GM12878 (cell line): Measurements from ENCODE around the gene DDC. TPM values are rescaled to one million over a fixed set of nuclear protein-coding genes. Genes with fewer than 3 reads are reported as not detected.
"Not testable (repeated sequence)": the region's sequence is repeated elsewhere in the genome, so short reads cannot be mapped to it uniquely, and the experiment has no call there.

Source experiments
- ATAC-seq: fragments of 200-7000 bp; cut with Tn5 transposase; 3 replicates; pipeline ENCODE4 v1.9.1; 2020; ENCODE audit warnings: mild to moderate bottlenecking, moderate library complexity
- BruUV-seq: library from RNA; stranded (reverse); fragments of 400-500 nt; replicated peaks from 2 replicates; lab custom pipeline; 2021; lab: Mats Ljungman, UMichigan
- CTCF ChIA-PET: fragments of 300-600 bp; sonication (Branson Sonifier 250); formaldehyde crosslinking; extraction: SDS; loops from one replicate; lab custom pipeline; 2021; ENCODE audit warnings: inconsistent platforms; lab: Yijun Ruan, JAX
- POLR2A ChIA-PET: fragments of 350-600 bp; formaldehyde crosslinking; extraction: SDS; loops from one replicate; lab custom pipeline; 2021; ENCODE audit warnings: inconsistent platforms; lab: Charles Lee
- RAD21 ChIA-PET: fragments of 300-600 bp; sonication (Branson Sonifier 250); formaldehyde crosslinking; loops from one replicate; lab custom pipeline; 2023; ENCODE audit warnings: antibody characterized with exemption; ENCODE audit not compliant: unreplicated experiment; lab: Charles Lee
- SMC1A ChIA-PET: fragments of 300-600 bp; sonication (Branson Sonifier 250); formaldehyde crosslinking; loops from one replicate; lab custom pipeline; 2023; ENCODE audit not compliant: unreplicated experiment, uncharacterized antibody; lab: Charles Lee
- DNase-seq: peaks from one replicate; pipeline ENCODE4 v3.0.0-alpha.2; 2011; ENCODE audit warnings: low read depth, low spot score
- FAIRE-seq: peaks from 3 replicates; lab custom pipeline; 2011; peaks lifted over from hg19 to GRCh38; lab: Jason Lieb, UNC
- H2AFZ ChIP-seq: 2 replicates; pipeline ENCODE4 v1.6.0; 2011; ENCODE audit warnings: low read depth, low read length, control low read depth; ENCODE audit not compliant: control insufficient read depth
- H3K27ac ChIP-seq: 2 replicates; pipeline ENCODE4 v1.5.1; 2011; ENCODE audit warnings: control low read depth; ENCODE audit not compliant: control insufficient read depth, insufficient read depth
- H3K27me3 ChIP-seq, 2 experiments: replicated peaks in 1 of 2; 2 replicates each; pipeline versions ENCODE4 v1.6.0 to v1.6.1; 2011; ENCODE audit warnings: low read length in 1 of 2; ENCODE audit not compliant: control insufficient read depth in 2 of 2, insufficient read depth in 2 of 2
- H3K36me3 ChIP-seq, 2 experiments: 2 replicates each; pipeline ENCODE4 v1.5.1; 2011; ENCODE audit warnings: low read length in 1 of 2; ENCODE audit not compliant: control insufficient read depth in 2 of 2, insufficient read depth in 2 of 2
- H3K4me1 ChIP-seq: 2 replicates; pipeline ENCODE4 v1.6.1; 2011; ENCODE audit warnings: mild to moderate bottlenecking, low read length, moderate library complexity, mixed read lengths; ENCODE audit not compliant: control insufficient read depth, insufficient read depth
- H3K4me2 ChIP-seq: 2 replicates; pipeline ENCODE4 v1.6.0; 2011; ENCODE audit warnings: control low read depth; ENCODE audit not compliant: control insufficient read depth, insufficient read depth
- H3K4me3 ChIP-seq: fragments of 200-600 bp; sonication (generic); 2 replicates; pipeline ENCODE4 v1.5.1; 2016
- H3K79me2 ChIP-seq: 2 replicates; pipeline ENCODE4 v1.6.0; 2011; ENCODE audit warnings: low read length; ENCODE audit not compliant: control insufficient read depth, insufficient read depth
- H3K9ac ChIP-seq: 2 replicates; pipeline ENCODE4 v1.8.0; 2011; ENCODE audit warnings: low read length, control low read depth, mixed read lengths; ENCODE audit not compliant: control insufficient read depth, insufficient read depth
- H3K9me3 ChIP-seq: replicated peaks from 3 replicates; pipeline ENCODE4 v1.5.1; 2011; ENCODE audit warnings: mild to moderate bottlenecking, low read length; ENCODE audit not compliant: control insufficient read depth, insufficient read depth
- H4K20me1 ChIP-seq: 2 replicates; pipeline ENCODE4 v1.6.0; 2011; ENCODE audit not compliant: control insufficient read depth, insufficient read depth
- CBX5 ChIP-seq: sonication (generic); IDR thresholded peaks from 2 replicates; pipeline ENCODE4 v1.6.1; 2016; ENCODE audit warnings: low read depth, moderate library complexity, mild to moderate bottlenecking, inconsistent platforms
- CEBPB ChIP-seq, 2 experiments: fragments of 150-350 bp in 1 of 2; IDR thresholded peaks; 2 replicates each; pipeline ENCODE4 v1.6.1; 2012 to 2014; ENCODE audit warnings: low read depth in 2 of 2, low read length in 2 of 2, borderline replicate concordance in 1 of 2, inconsistent platforms in 1 of 2
- CHD2 ChIP-seq: IDR thresholded peaks from 2 replicates; pipeline ENCODE4 v1.6.1; 2011; ENCODE audit warnings: low read depth, low read length, improper control_type of control experiment, borderline replicate concordance
- FOXK2 ChIP-seq: fragments of 450-650 bp; IDR thresholded peaks from 2 replicates; pipeline ENCODE4 v1.6.1; 2017; ENCODE audit warnings: mild to moderate bottlenecking, moderate library complexity
- NR2F1 ChIP-seq: fragments of 450-650 bp; conservative IDR thresholded peaks from 2 replicates; pipeline ENCODE4 v1.6.1; 2017; ENCODE audit warnings: mild to moderate bottlenecking
- POU2F2 ChIP-seq: IDR thresholded peaks from 3 replicates; pipeline ENCODE4 v1.6.1; 2011; ENCODE audit warnings: low read depth, mild to moderate bottlenecking, low read length, borderline replicate concordance
- STAT3 ChIP-seq: IDR thresholded peaks from 2 replicates; pipeline ENCODE4 v1.6.1; 2011; ENCODE audit warnings: low read depth, low read length, improper control_type of control experiment
- WGBS: methylation state at CpG from one replicate; pipeline ENCODE4 v1.1.6; 2016; ENCODE audit warnings: low lambda C conversion rate; ENCODE audit not compliant: insufficient replicate concordance, insufficient coverage; ENCODE audit errors: missing lambda C conversion rate; 5-methylcytosine and 5-hydroxymethylcytosine counted together
- in situ Hi-C: fragments of 300-500 bp; cut with MboI; formaldehyde crosslinking; loops from 9 replicates; pipeline ENCODE4 v1.14.3; 2018; ENCODE audit warnings: mixed read lengths
- intact Hi-C: fragments of 100-400 bp; cut with micrococcal nuclease; formaldehyde crosslinking; loops from one replicate; pipeline ENCODE4 v1.14.2; 2022; ENCODE audit not compliant: unreplicated experiment
- polyA plus RNA-seq, 11 experiments: library from polyadenylated mRNA; depleted of rRNA in 4 of 11; unstranded in 6 of 11; stranded (reverse) in 5 of 11; fragments of >200 nt; fragmentation: Nextera tagmentation in 4 of 11; fragmentation: Illumina TruSeq in 1 of 11; extraction: Ambion mirVana in 4 of 11; extraction: Trizol in 1 of 11; gene quantifications; 1 replicate in 1 of 11; 2 replicates in 10 of 11; pipeline versions ENCODE4 v1.2.1 to v1.2.3, GENCODE V29; 2011 to 2016; ENCODE audit warnings: inconsistent platforms in 2 of 11, missing spikeins in 2 of 11, low read depth in 1 of 11
- total RNA-seq, 4 experiments: library from RNA; depleted of rRNA in 3 of 4; stranded (reverse); fragments of >200 nt in 3 of 4; fragmentation: Illumina TruSeq in 1 of 4; extraction: Trizol in 1 of 4; gene quantifications; 2 replicates each; pipeline versions ENCODE4 v1.2.1 to v1.2.3, GENCODE V29; 2013 to 2021

The DDC gene
- total and polyA plus RNA-seq, 10 of the 15 experiments (the other 5 are each of a cell fraction or from before 2014, with no cell fraction given) = not detected

DNA sequence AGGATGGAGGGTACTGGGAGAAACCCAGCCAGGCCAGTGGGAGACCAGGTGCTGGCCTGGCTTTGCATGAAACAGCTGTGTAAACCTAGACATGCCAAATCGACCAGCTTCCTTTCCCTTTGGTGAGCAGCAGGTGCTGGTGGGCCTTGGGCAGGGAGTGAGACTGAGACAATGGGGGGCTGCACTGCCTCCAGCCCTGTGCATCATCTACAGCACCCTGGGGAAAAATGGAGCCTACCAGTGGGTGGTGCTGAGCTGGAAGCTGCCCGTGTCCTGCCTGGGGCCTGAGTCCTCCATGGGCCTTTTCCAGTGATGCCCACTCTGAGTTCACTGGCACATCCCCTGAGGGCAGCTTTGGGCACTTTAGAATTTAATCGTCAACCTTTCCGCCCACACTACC is 19.2 kb upstream of the DDC start:
- in situ Hi-C loops (no loop called here), intact Hi-C loops (no loop called here)
- Histone ChIP-seq H3K36me3 (no peaks in the 10 kb centered on the region), H3K9ac (no peak overlapping the region), H3K27me3 (no peaks in the 10 kb centered on the region; a peak in 1 of 4 replicates), H3K27ac (no peak overlapping the region), H3K4me1 (no peaks in the 10 kb centered on the region), H3K9me3 (peaks cover 2% of the 10 kb centered on the region; the same call in 1 of the 3 replicates), H4K20me1 (no peaks in the 10 kb centered on the region), H2AFZ (no peak overlapping the region), H3K4me3 (no peak overlapping the region), H3K4me2 (no peak overlapping the region), H3K79me2 (no peaks in the 10 kb centered on the region)
- no peak for DNase-seq
- no peak for FAIRE-seq
- 20% methylated on average over 4 of the region's 4 CpGs for WGBS
- ATAC-seq = no peak
- TF ChIP-seq FOXK2 (no peak), CBX5 (no peak), CEBPB (IDR thresholded peaks at IDR 0.05; ENCODE audit: borderline replicate concordance in 1 of 2, low read depth in 2 of 2, low read length in 2 of 2) (no peak), STAT3 (no peak), NR2F1 (no peak), POU2F2 (no peak), CHD2 (no peak)
- POLR2A ChIA-PET = no interaction called here
- SMC1A ChIA-PET = no interaction called here
- BruUV-seq = no TSS peak
- RAD21 ChIA-PET = no interaction called here
- CTCF ChIA-PET = no interaction called here

DNA sequence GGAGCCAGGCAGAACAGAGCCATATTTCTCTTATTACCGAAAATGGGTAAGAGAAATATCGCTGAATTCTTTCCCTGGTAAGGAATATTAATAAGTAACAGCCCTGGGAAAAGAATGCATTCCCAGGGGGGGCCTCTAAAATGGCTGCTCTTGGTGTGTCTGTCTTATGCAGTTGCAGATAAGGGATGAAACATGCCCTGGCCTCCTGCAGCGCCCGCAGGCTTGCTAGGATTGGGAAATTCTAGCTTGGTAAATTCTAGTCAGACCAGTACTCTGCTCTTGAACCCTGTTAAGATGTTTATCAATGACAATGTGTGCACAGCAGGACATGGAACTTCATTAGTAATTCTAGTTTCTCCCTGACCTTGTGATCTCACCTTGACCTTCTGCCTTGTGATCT is 18.1 kb upstream of the DDC start:
- SMC1A ChIA-PET, H3K79me2 ChIP-seq, FAIRE-seq, H3K4me3 ChIP-seq, CTCF ChIA-PET, intact Hi-C loops, H3K36me3 ChIP-seq, DNase-seq, ATAC-seq, POLR2A ChIA-PET, H4K20me1 ChIP-seq, H3K27ac ChIP-seq, H3K9me3 ChIP-seq, BruUV-seq, H2AFZ ChIP-seq, H3K4me1 ChIP-seq, H3K4me2 ChIP-seq, RAD21 ChIA-PET, H3K9ac ChIP-seq, in situ Hi-C loops, H3K27me3 ChIP-seq: not testable (repeated sequence)
- 49% methylated on average over 4 of the region's 4 CpGs for WGBS

DNA sequence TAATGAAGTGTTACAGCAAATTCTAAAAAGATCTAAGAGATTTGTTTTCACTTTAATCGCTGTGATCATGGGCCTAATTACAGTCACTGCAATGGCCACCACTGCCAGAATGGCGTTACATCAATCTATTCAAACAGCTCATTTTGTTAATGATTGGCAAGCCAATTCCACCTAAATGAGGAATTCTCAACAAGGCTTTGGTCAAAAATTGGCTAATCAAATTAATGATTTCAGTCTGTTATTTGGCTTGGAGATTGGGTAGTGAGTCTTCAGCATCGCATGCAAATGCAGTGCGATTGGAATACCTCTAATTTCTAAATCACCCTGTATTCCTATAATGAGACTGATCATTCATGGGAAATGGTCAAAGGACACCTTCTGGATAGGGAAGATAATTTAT is 17.1 kb upstream of the DDC start:
- 64% methylated on average over 4 of the region's 4 CpGs for WGBS
- H3K9ac ChIP-seq, in situ Hi-C loops, H3K4me3 ChIP-seq, H3K4me1 ChIP-seq, H3K36me3 ChIP-seq, H3K79me2 ChIP-seq, DNase-seq, CTCF ChIA-PET, H3K4me2 ChIP-seq, RAD21 ChIA-PET, H2AFZ ChIP-seq, H3K27ac ChIP-seq, FAIRE-seq, H3K27me3 ChIP-seq, BruUV-seq, POLR2A ChIA-PET, H4K20me1 ChIP-seq, ATAC-seq, H3K9me3 ChIP-seq, intact Hi-C loops: not testable (repeated sequence)
- SMC1A ChIA-PET = interaction anchor here (0.6 kb wide), 1 partner anchor 213 kb away, joined by 3 read pairs; no protein-coding TSS in a partner anchor
